Measurements from ENCODE around the gene GRK4.
A peak's percentile ranks its signal among the peaks of the same experiment; 100 is the strongest.

Gene GRK4

GRCh38 chr4:3017504-3017903 lies 54.1 kb downstream of the GRK4 start:
- peak; percentile 20 for DNase-seq

- DNase-seq: no peak
Observed at GRCh38 chr4:3019145-3019846, 55.9 kb downstream of the GRK4 start.

- DNase-seq: no peak
Observed at GRCh38 chr4:3021127-3021526, 57.8 kb downstream of the GRK4 start.

- DNase-seq: no peak
Observed at GRCh38 chr4:3021627-3022026, 58.3 kb downstream of the GRK4 start.

- no peak for DNase-seq
Observed at GRCh38 chr4:3022112-3022511, 58.7 kb downstream of the GRK4 start.

GRCh38 chr4:3022651-3023050 lies 59.3 kb downstream of the GRK4 start:
- no peak for DNase-seq

GRCh38 chr4:3025881-3026280 lies 62.5 kb downstream of the GRK4 start:
- DNase-seq: no peak

GRCh38 chr4:3026540-3026939 lies 63.2 kb downstream of the GRK4 start:
- DNase-seq: no peak

- no peak for DNase-seq
Observed at GRCh38 chr4:3029464-3029863, 66.1 kb downstream of the GRK4 start.

- no peak for DNase-seq
Observed at GRCh38 chr4:3030566-3031356, 67.4 kb downstream of the GRK4 start.

- no peak for DNase-seq
Observed at GRCh38 chr4:3031357-3032082, 68.1 kb downstream of the GRK4 start.

GRCh38 chr4:3034231-3034630 lies 70.9 kb downstream of the GRK4 start:
- no peak for DNase-seq

GRCh38 chr4:3035249-3035648 lies 71.9 kb downstream of the GRK4 start:
- no peak for DNase-seq

GRCh38 chr4:3035674-3036073 lies 72.3 kb downstream of the GRK4 start:
- DNase-seq: no peak

- no peak for DNase-seq
Observed at GRCh38 chr4:3036131-3036952, 73.0 kb downstream of the GRK4 start.

GRCh38 chr4:3037957-3038461 lies 74.6 kb downstream of the GRK4 start:
- no peak for DNase-seq

- no peak for DNase-seq
Observed at GRCh38 chr4:3039706-3040366, 76.5 kb downstream of the GRK4 start.

GRCh38 chr4:3040452-3041191 lies 77.3 kb downstream of the GRK4 start:
- no peak for DNase-seq

GRCh38 chr4:3041192-3042142 lies 78.1 kb downstream of the GRK4 start:
- no peak for DNase-seq

GRCh38 chr4:3042226-3042625 lies 78.9 kb downstream of the GRK4 start:
- no peak for DNase-seq
